ENCODE results near the gene BPIFB6. TPM values are rescaled to one million over a fixed set of nuclear protein-coding genes. Genes with fewer than 3 reads are reported as not detected.

BPIFB6 gene
- polyA plus RNA-seq, 1 donor (not counting 4 experiments of a cell fraction or from before 2014, with no cell fraction given): not detected

- Histone ChIP-seq H3K79me2 (ENCODE audit: control insufficient read depth, insufficient read depth, low read length) (no peaks in the 10 kb centered on the region), H3K27me3 (ENCODE audit: control insufficient read depth, extremely low read depth, insufficient read depth, low read length) (no peaks in the 10 kb centered on the region), H3K9me3 (ENCODE audit: control insufficient read depth, low read depth, low read length) (no peaks in the 10 kb centered on the region), H3K36me3 (ENCODE audit: control insufficient read depth in 2 of 2, extremely low read depth in 1 of 2, insufficient read depth in 2 of 2, low read length in 2 of 2) (no peaks in the 10 kb centered on the region), H3K4me3 (ENCODE audit: control insufficient read depth in 2 of 3, extremely low read depth in 1 of 3, insufficient read depth in 2 of 3, low read depth in 1 of 3, low read length in 3 of 3) (no peak overlapping the region), H4K20me1 (ENCODE audit: control insufficient read depth, extremely low read depth, insufficient read depth, low read length) (no peaks in the 10 kb centered on the region), H3K4me2 (ENCODE audit: control insufficient read depth, extremely low read depth, insufficient read depth, low read depth, low read length) (no peak overlapping the region), H2AFZ (ENCODE audit: control insufficient read depth, low read length) (no peak overlapping the region), H3K27ac (ENCODE audit: control insufficient read depth, insufficient read depth, low read length) (no peak overlapping the region), H3K9ac (ENCODE audit: control insufficient read depth, extremely low read depth, insufficient read depth, low read length) (no peak overlapping the region), H3K4me1 (ENCODE audit: control insufficient read depth, extremely low read depth, insufficient read depth, low read length) (no peaks in the 10 kb centered on the region), H3K9me1 (ENCODE audit: control insufficient read depth, extremely low read depth, insufficient read depth, low read length) (no peaks in the 10 kb centered on the region)
- FAIRE-seq: no peak
- no peak for DNase-seq (ENCODE audit: low read depth, low spot score)
- TF ChIP-seq CTCF (optimal IDR thresholded peaks at IDR 0.05 in 1 of 3, IDR thresholded peaks at IDR 0.05 in 1 of 3, conservative IDR thresholded peaks at IDR 0.05 in 1 of 3; ENCODE audit: extremely low read depth in 1 of 3, insufficient read depth in 2 of 3, low read length in 3 of 3): no peak
- TF ChIP-seq EZH2 (IDR thresholded peaks at IDR 0.05; ENCODE audit: low read length): no peak
- dilution Hi-C loops (cut with MboI; ENCODE audit: extremely low pct_ligation_motif_present, low sequenced_read_pairs): no loop called here
These were observed 2.6 kb upstream of the BPIFB6 start for GRCh38 chr20:33028875-33029274.

GRCh38 chr20:33030076-33030475 lies 1.4 kb upstream of the BPIFB6 start:
- no peak overlapping the region for H2AFZ ChIP-seq (ENCODE audit: control insufficient read depth, low read length)
- no peak overlapping the region for H3K9ac ChIP-seq (ENCODE audit: control insufficient read depth, extremely low read depth, insufficient read depth, low read length)
- H3K4me2 ChIP-seq (ENCODE audit: control insufficient read depth, extremely low read depth, insufficient read depth, low read depth, low read length): no peak overlapping the region
- H3K79me2 ChIP-seq (ENCODE audit: control insufficient read depth, insufficient read depth, low read length): no peaks in the 10 kb centered on the region
- TF ChIP-seq CTCF (optimal IDR thresholded peaks at IDR 0.05 in 1 of 3, IDR thresholded peaks at IDR 0.05 in 1 of 3, conservative IDR thresholded peaks at IDR 0.05 in 1 of 3; ENCODE audit: extremely low read depth in 1 of 3, insufficient read depth in 2 of 3, low read length in 3 of 3): no peak
- TF ChIP-seq EZH2 (IDR thresholded peaks at IDR 0.05; ENCODE audit: low read length): no peak
- no peaks in the 10 kb centered on the region for H3K36me3 ChIP-seq (ENCODE audit: control insufficient read depth in 2 of 2, extremely low read depth in 1 of 2, insufficient read depth in 2 of 2, low read length in 2 of 2)
- FAIRE-seq (no peak), DNase-seq (ENCODE audit: low read depth, low spot score) (no peak)
- dilution Hi-C loops (cut with MboI; ENCODE audit: extremely low pct_ligation_motif_present, low sequenced_read_pairs): no loop called here
- H3K27me3 ChIP-seq (ENCODE audit: control insufficient read depth, extremely low read depth, insufficient read depth, low read length): no peaks in the 10 kb centered on the region
- H3K27ac ChIP-seq (ENCODE audit: control insufficient read depth, insufficient read depth, low read length): no peak overlapping the region
- no peaks in the 10 kb centered on the region for H3K4me1 ChIP-seq (ENCODE audit: control insufficient read depth, extremely low read depth, insufficient read depth, low read length)
- H3K4me3 ChIP-seq (ENCODE audit: control insufficient read depth in 2 of 3, extremely low read depth in 1 of 3, insufficient read depth in 2 of 3, low read depth in 1 of 3, low read length in 3 of 3): no peak overlapping the region
- no peaks in the 10 kb centered on the region for H4K20me1 ChIP-seq (ENCODE audit: control insufficient read depth, extremely low read depth, insufficient read depth, low read length)
- no peaks in the 10 kb centered on the region for H3K9me3 ChIP-seq (ENCODE audit: control insufficient read depth, low read depth, low read length)
- no peaks in the 10 kb centered on the region for H3K9me1 ChIP-seq (ENCODE audit: control insufficient read depth, extremely low read depth, insufficient read depth, low read length)

Measured in keratinocyte (primary cell).